Activated T-cell treated with anti-CD3 and anti-CD28 coated beads, Interleukin-2, amount 50 U/mL, for 1 hour (primary cell): Measurements from ENCODE around the gene ZDHHC14.
"Not testable (repeated sequence)": the region's sequence is repeated elsewhere in the genome, so short reads cannot be mapped to it uniquely, and the experiment has no call there.

Experiments
- DNase-seq: peaks from one replicate; pipeline ENCODE4 v3.0.0-alpha.2; 2020

The ZDHHC14 gene

GRCh38 chr6:157380779-157381561 lies at the start of gene ZDHHC14:
TSS of gene ZDHHC14 (plus strand) at chr6:157381190.
- DNase-seq: peak; percentile 95

GRCh38 chr6:157332813-157333212 lies 48.2 kb upstream of the ZDHHC14 start:
- DNase-seq: no peak

GRCh38 chr6:157333537-157333936 lies 47.5 kb upstream of the ZDHHC14 start:
- DNase-seq: no peak

- no peak for DNase-seq
Measured at GRCh38 chr6:157333956-157334355, 47.0 kb upstream of the ZDHHC14 start.

GRCh38 chr6:157335829-157336228 lies 45.2 kb upstream of the ZDHHC14 start:
- DNase-seq: no peak

GRCh38 chr6:157337276-157337675 lies 43.7 kb upstream of the ZDHHC14 start:
- not testable (repeated sequence) for DNase-seq

GRCh38 chr6:157337751-157338150 lies 43.2 kb upstream of the ZDHHC14 start:
- no peak for DNase-seq

GRCh38 chr6:157339432-157339831 lies 41.6 kb upstream of the ZDHHC14 start:
- no peak for DNase-seq

GRCh38 chr6:157343732-157344131 lies 37.3 kb upstream of the ZDHHC14 start:
- DNase-seq: no peak

GRCh38 chr6:157346373-157346772 lies 34.6 kb upstream of the ZDHHC14 start:
- DNase-seq: no peak

GRCh38 chr6:157358287-157358686 lies 22.7 kb upstream of the ZDHHC14 start:
- DNase-seq: no peak

GRCh38 chr6:157361886-157362285 lies 19.1 kb upstream of the ZDHHC14 start:
- DNase-seq: no peak

GRCh38 chr6:157364705-157365104 lies 16.3 kb upstream of the ZDHHC14 start:
- DNase-seq: no peak

- DNase-seq: no peak
Measured at GRCh38 chr6:157366648-157367047, 14.3 kb upstream of the ZDHHC14 start.

- DNase-seq: no peak
Measured at GRCh38 chr6:157368359-157369049, 12.5 kb upstream of the ZDHHC14 start.

- DNase-seq: no peak
Measured at GRCh38 chr6:157370755-157371154, 10.2 kb upstream of the ZDHHC14 start.

- no peak for DNase-seq
Measured at GRCh38 chr6:157372501-157373280, 8.3 kb upstream of the ZDHHC14 start.

- no peak for DNase-seq
Measured at GRCh38 chr6:157374889-157375443, 6.0 kb upstream of the ZDHHC14 start.

GRCh38 chr6:157376241-157376640 lies 4.7 kb upstream of the ZDHHC14 start:
- no peak for DNase-seq

- no peak for DNase-seq
Measured at GRCh38 chr6:157376706-157377230, 4.2 kb upstream of the ZDHHC14 start.

- DNase-seq: peak; percentile 86
Measured at GRCh38 chr6:157379656-157380457, 1.1 kb upstream of the ZDHHC14 start.

- no peak for DNase-seq
Measured at GRCh38 chr6:157380458-157380778, 572 bp upstream of the ZDHHC14 start.
